PFSK-1 (cell line): ENCODE data around the gene APOL1.

Experiments used
- FOXP2 ChIP-seq: optimal IDR thresholded peaks from 2 replicates; pipeline ENCODE3; 2011; ENCODE audit warnings: borderline replicate concordance, control low read depth, inconsistent platforms; ENCODE audit not compliant: insufficient read depth; ENCODE audit errors: extremely low read length, extremely low read depth
- POLR2AphosphoS5 ChIP-seq: IDR thresholded peaks from 2 replicates; pipeline ENCODE4 v1.6.1; 2012; ENCODE audit warnings: low read depth, mild to moderate bottlenecking, control low read depth, low read length, moderate library complexity
- SIN3A ChIP-seq: IDR thresholded peaks from 2 replicates; pipeline ENCODE4 v1.6.1; 2012; ENCODE audit warnings: mild to moderate bottlenecking, low read length, moderate library complexity, borderline replicate concordance; ENCODE audit not compliant: insufficient read depth
- TAF1 ChIP-seq: IDR thresholded peaks from 2 replicates; pipeline ENCODE4 v1.6.1; 2012; ENCODE audit warnings: low read length, control low read depth, borderline replicate concordance; ENCODE audit not compliant: insufficient read depth
- TF ChIP-seq, protein P1 (sequence below), 2 experiments: IDR thresholded peaks; 2 replicates each; pipeline versions ENCODE4 v1.6.1 to v1.8.0; 2011 to 2012; ENCODE audit warnings: low read depth in 2 of 2, low read length in 2 of 2, control low read depth in 1 of 2, inconsistent platforms in 1 of 2, mild to moderate bottlenecking in 1 of 2, moderate library complexity in 1 of 2; ENCODE audit not compliant: insufficient read depth in 1 of 2

The APOL1 gene

DNA sequence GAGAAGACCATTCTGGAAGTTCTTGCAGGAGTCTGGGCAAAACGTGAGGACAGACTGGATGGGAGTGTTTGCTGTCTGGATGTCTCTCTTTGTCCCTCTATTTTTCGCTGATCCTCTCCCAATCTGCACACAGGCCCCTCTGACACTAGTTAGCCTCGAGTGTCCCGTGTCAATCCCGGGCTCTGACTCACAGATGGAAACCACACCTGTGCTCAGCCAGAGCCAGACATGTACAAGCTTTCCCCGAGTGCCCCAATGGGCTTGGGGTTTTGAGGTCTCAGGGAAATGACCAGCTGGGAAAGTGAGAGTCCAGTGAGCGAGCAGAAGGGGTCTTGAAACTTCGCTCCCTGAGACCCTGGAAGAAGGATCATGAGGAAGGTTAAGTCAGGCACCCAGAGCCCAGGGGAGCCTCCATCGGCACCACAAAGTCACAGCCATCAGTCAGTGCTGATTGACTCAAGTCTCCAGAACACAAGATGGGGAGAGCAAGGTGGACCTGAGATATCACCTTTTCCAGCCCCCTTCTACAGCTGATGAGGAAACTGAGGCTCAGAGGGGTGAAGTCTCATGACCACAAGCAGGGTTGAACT lies 27.5 kb upstream of the APOL1 start:
- TF ChIP-seq SIN3A (no peak), FOXP2 (no peak), POLR2AphosphoS5 (no peak), TAF1 (no peak)
- TF ChIP-seq, protein P1, sequence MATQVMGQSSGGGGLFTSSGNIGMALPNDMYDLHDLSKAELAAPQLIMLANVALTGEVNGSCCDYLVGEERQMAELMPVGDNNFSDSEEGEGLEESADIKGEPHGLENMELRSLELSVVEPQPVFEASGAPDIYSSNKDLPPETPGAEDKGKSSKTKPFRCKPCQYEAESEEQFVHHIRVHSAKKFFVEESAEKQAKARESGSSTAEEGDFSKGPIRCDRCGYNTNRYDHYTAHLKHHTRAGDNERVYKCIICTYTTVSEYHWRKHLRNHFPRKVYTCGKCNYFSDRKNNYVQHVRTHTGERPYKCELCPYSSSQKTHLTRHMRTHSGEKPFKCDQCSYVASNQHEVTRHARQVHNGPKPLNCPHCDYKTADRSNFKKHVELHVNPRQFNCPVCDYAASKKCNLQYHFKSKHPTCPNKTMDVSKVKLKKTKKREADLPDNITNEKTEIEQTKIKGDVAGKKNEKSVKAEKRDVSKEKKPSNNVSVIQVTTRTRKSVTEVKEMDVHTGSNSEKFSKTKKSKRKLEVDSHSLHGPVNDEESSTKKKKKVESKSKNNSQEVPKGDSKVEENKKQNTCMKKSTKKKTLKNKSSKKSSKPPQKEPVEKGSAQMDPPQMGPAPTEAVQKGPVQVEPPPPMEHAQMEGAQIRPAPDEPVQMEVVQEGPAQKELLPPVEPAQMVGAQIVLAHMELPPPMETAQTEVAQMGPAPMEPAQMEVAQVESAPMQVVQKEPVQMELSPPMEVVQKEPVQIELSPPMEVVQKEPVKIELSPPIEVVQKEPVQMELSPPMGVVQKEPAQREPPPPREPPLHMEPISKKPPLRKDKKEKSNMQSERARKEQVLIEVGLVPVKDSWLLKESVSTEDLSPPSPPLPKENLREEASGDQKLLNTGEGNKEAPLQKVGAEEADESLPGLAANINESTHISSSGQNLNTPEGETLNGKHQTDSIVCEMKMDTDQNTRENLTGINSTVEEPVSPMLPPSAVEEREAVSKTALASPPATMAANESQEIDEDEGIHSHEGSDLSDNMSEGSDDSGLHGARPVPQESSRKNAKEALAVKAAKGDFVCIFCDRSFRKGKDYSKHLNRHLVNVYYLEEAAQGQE (IDR thresholded peaks at IDR 0.05; ENCODE audit: insufficient read depth in 1 of 2, low read depth in 2 of 2, low read length in 2 of 2), result no peak

DNA sequence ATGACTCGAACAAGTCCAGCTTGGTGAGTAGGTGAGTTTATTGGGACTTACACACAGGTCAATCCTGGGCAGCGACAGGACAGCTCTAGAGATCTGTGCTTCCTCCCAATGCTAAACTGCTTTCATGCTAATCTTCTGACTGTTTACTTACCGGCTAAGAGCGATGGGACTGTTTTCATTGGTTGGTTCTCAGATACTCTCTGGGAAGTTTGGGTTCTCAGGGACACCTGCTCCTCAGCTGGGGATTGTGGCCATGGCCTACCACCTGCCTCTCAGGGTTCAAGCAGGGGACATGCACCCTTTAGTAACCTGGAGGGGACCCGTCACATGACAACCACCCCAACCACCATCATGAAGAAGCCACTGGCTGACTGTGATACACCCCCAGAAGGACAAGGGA lies 26.7 kb upstream of the APOL1 start:
- TF ChIP-seq, protein P1 (IDR thresholded peaks at IDR 0.05; ENCODE audit: insufficient read depth in 1 of 2, low read depth in 2 of 2, low read length in 2 of 2), result no peak
- TF ChIP-seq SIN3A, result no peak
- no peak for TF ChIP-seq TAF1
- TF ChIP-seq FOXP2, result no peak

DNA sequence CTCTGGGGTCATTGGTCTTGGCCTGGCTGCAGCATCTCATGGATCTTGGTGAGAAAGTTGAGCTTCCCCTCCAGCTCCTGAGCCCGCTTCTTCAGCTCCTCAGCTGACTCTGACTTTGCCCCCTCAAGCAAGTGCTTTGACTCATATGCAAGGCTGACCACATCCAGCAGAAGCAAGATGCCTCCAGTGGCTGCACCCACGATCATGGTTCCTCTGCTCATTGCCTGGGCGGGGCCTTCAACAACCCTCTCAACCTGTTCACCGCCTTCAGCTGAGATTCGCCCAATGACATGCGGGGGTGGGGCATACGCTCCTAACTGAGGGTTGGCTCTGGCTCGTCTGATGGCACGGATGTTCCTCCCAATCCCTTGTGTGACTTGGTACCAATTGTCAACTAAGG lies 25.5 kb upstream of the APOL1 start:
- TF ChIP-seq POLR2AphosphoS5, result no peak
- no peak for TF ChIP-seq SIN3A
- no peak for TF ChIP-seq TAF1
- TF ChIP-seq, protein P1 (IDR thresholded peaks at IDR 0.05; ENCODE audit: insufficient read depth in 1 of 2, low read depth in 2 of 2, low read length in 2 of 2), result no peak
- TF ChIP-seq FOXP2, result no peak

DNA sequence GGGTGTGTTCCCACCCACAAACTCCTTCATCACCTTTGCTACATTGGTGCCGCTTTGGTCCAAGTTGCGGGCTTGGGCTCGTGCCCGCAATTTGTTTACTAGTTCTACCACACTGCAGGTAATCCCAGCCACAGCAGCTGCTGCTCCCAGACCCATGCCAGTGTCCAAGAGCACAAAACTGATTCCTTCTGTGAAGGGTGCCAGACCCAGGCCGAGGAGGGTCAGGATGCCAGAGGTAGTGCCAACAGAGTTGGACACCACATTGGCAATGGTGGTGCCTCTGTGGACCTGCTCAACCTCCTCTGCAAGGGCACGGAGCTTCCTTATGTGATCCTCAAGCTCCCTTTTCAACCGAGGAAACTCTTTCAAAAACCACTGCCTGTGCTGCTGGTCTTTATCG lies 25.1 kb upstream of the APOL1 start:
- TF ChIP-seq FOXP2, result no peak
- no peak for TF ChIP-seq SIN3A
- no peak for TF ChIP-seq POLR2AphosphoS5
- TF ChIP-seq, protein P1 (IDR thresholded peaks at IDR 0.05; ENCODE audit: insufficient read depth in 1 of 2, low read depth in 2 of 2, low read length in 2 of 2), result no peak
- no peak for TF ChIP-seq TAF1

DNA sequence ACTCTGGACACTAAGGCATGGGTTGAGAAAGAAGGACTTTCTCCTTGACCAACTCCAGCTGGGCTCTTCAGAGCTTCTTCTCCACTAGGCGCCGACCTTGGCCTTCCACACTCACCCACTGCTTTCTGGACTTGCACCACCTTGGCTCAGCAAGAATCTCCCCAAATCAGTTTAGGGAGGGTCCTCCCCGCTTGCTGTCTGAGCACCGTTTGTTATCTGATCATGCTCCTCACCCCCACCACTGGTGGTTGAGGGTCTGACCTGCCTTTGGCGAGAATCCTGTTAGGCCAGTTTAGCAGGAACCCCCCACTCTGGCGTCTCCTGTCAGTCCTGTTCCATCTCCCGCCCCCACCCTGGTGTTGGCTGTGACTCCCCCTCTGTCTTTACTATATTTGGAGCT lies 24.0 kb upstream of the APOL1 start:
- no peak for TF ChIP-seq TAF1
- TF ChIP-seq, protein P1 (IDR thresholded peaks at IDR 0.05; ENCODE audit: insufficient read depth in 1 of 2, low read depth in 2 of 2, low read length in 2 of 2), result no peak
- TF ChIP-seq POLR2AphosphoS5, result no peak
- TF ChIP-seq SIN3A, result no peak
- no peak for TF ChIP-seq FOXP2
